Osteocyte (in vitro differentiated cells): ENCODE data around the gene OR51Q1. TPM values are rescaled to one million over a fixed set of nuclear protein-coding genes. Genes with fewer than 3 reads are reported as not detected.

ENCODE experiments used
- DNase-seq: peaks from one replicate; pipeline ENCODE4 v3.0.0; 2021; ENCODE audit warnings: mixed read lengths; ENCODE audit not compliant: unreplicated experiment; ENCODE audit errors: extremely low spot score
- H3K27ac Mint-ChIP-seq: one replicate; pipeline ENCODE4 v1.8.0; 2021; ENCODE audit warnings: mild to moderate bottlenecking, mixed read lengths; ENCODE audit not compliant: unreplicated experiment
- H3K27me3 Mint-ChIP-seq: one replicate; pipeline ENCODE4 v1.8.0; 2021; ENCODE audit warnings: mixed read lengths; ENCODE audit not compliant: unreplicated experiment
- H3K36me3 Mint-ChIP-seq: one replicate; pipeline ENCODE4 v1.8.0; 2021; ENCODE audit warnings: mixed read lengths; ENCODE audit not compliant: unreplicated experiment
- H3K4me1 Mint-ChIP-seq: one replicate; pipeline ENCODE4 v1.8.0; 2021; ENCODE audit warnings: mixed read lengths; ENCODE audit not compliant: unreplicated experiment
- H3K4me3 Mint-ChIP-seq: one replicate; pipeline ENCODE4 v1.8.0; 2021; ENCODE audit warnings: mild to moderate bottlenecking, moderate library complexity, mixed read lengths; ENCODE audit not compliant: unreplicated experiment
- H3K9me3 Mint-ChIP-seq: one replicate; pipeline ENCODE4 v1.8.0; 2021; ENCODE audit warnings: mixed read lengths; ENCODE audit not compliant: unreplicated experiment
- CTCF ChIP-seq: fragments of 200-600 bp; sonication (generic); IDR thresholded peaks from 2 replicates; pipeline ENCODE4 v1.5.0; 2021; ENCODE audit warnings: antibody characterized with exemption, mild to moderate bottlenecking, moderate library complexity
- total RNA-seq: library from RNA; stranded (reverse); gene quantifications from 2 replicates; pipeline ENCODE4 v1.2.1, GENCODE V29; 2021

The OR51Q1 gene
- total RNA-seq, 1 donor from 2014 or later: not detected

GRCh38 chr11:5467527-5467926 is 45.6 kb downstream of the OR51Q1 start:
- H3K4me3 Mint-ChIP-seq: no peak overlapping the region
- H3K36me3 Mint-ChIP-seq: no peaks in the 10 kb centered on the region
- peaks cover 10% of the 10 kb centered on the region for H3K27me3 Mint-ChIP-seq
- H3K4me1 Mint-ChIP-seq: no peaks in the 10 kb centered on the region
- H3K27ac Mint-ChIP-seq: no peak overlapping the region
- no peak for TF ChIP-seq CTCF
- no peaks in the 10 kb centered on the region for H3K9me3 Mint-ChIP-seq
- no peak for DNase-seq

Other genes with a start within 250 kb of the OR51Q1 start
- gene OR51V1, start 221.4 kb upstream of the OR51Q1 start, total RNA-seq: not detected in 2 replicates
- not detected in 2 replicates for gene HBB, start 195.0 kb upstream of the OR51Q1 start, total RNA-seq
- not detected in 2 replicates for gene HBD, start 187.6 kb upstream of the OR51Q1 start, total RNA-seq
- gene HBG1, start 172.3 kb upstream of the OR51Q1 start, total RNA-seq: not detected in 2 replicates
- not detected in 2 replicates for gene HBG2, start 167.3 kb upstream of the OR51Q1 start, total RNA-seq
- not detected in 2 replicates for gene HBE1, start 152.2 kb upstream of the OR51Q1 start, total RNA-seq
- gene OR51B4, start 120.2 kb upstream of the OR51Q1 start, total RNA-seq: not detected in 2 replicates
- gene OR51B2, start 97.8 kb upstream of the OR51Q1 start, total RNA-seq: not detected in 2 replicates
- not detected in 2 replicates for gene OR51B5, start 78.6 kb upstream of the OR51Q1 start, total RNA-seq
- not detected in 2 replicates for gene OR51B6, start 70.6 kb upstream of the OR51Q1 start, total RNA-seq
- not detected in 2 replicates for gene OR51M1, start 38.3 kb upstream of the OR51Q1 start, total RNA-seq
- gene OR51I1, start 19.4 kb downstream of the OR51Q1 start, total RNA-seq: not detected in 2 replicates
- not detected in 2 replicates for gene OR51I2, start 27.2 kb downstream of the OR51Q1 start, total RNA-seq
- gene OR52D1, start 66.6 kb downstream of the OR51Q1 start, total RNA-seq: not detected in 2 replicates
- not detected in 2 replicates for gene UBQLN3, start 87.8 kb downstream of the OR51Q1 start, total RNA-seq
- gene UBQLNL, start 94.6 kb downstream of the OR51Q1 start, total RNA-seq: 0.32 and 0.39 TPM in 2 replicates
- gene OR52H1, start 126.4 kb downstream of the OR51Q1 start, total RNA-seq: not detected in 2 replicates
- not detected in 2 replicates for gene OR52B6, start 158.8 kb downstream of the OR51Q1 start, total RNA-seq
- gene TRIM6, start 174.5 kb downstream of the OR51Q1 start, total RNA-seq: 1.9 TPM in 2 replicates
- gene TRIM34, start 202.9 kb downstream of the OR51Q1 start, total RNA-seq: 4.6 and 5.6 TPM in 2 replicates